ENCODE results near the gene BTNL9. TPM values are rescaled to one million over a fixed set of nuclear protein-coding genes. Genes with fewer than 3 reads are reported as not detected.

BTNL9 gene
- total and polyA plus RNA-seq, 3 donors from 2014 or later = 8.9 to 28.4 (median 19.0) TPM

GRCh38 chr5:181111010-181111409, 70.9 kb downstream of the BTNL9 start:
- H3K27me3 ChIP-seq = no peaks in the 10 kb centered on the region
- intact Hi-C loops (cut with DNase I; ENCODE audit: low total_unique reads) = no loop called here
- TF ChIP-seq CTCF (IDR thresholded peaks at IDR 0.05) (no peak), POLR2A (IDR thresholded peaks at IDR 0.05) (no peak)
- no peaks in the 10 kb centered on the region for H3K4me1 ChIP-seq
- no peak overlapping the region for H3K27ac ChIP-seq
- no peaks in the 10 kb centered on the region for H3K36me3 ChIP-seq (ENCODE audit: low read depth, missing control alignments)
- no peaks in the 10 kb centered on the region for H3K9me3 ChIP-seq
- H3K4me3 ChIP-seq = no peak overlapping the region
- no peak for DNase-seq
- WGBS, 2 donors = 92 to 94% methylated on average over 4 to 5 of the region's 5 CpGs

Small RNA genes lying within 50 kb of the gene (microRNA-seq; reads per million reads assigned to microRNA genes)
- 0 reads per million in 2 donors for gene MIR8089 (ENCODE audit: borderline number of aligned reads in 2 of 2, borderline replicate concordance in 1 of 2)

Small RNA genes lying within 50 kb of the gene (small RNA-seq; reads per million reads assigned to genes)
- gene MIR8089 = 0 reads per million in 2 donors
- 0 reads per million in 2 donors for gene RNU6-1036P

Other genes starting within 250 kb of the BTNL9 start
- gene MGAT1, start 237.5 kb upstream of the BTNL9 start, total RNA-seq = 100 to 1,000 TPM in 1 of 2 donors, 10 to 100 TPM in 1; 95.8 to 136 TPM
- gene MGAT1, start 237.5 kb upstream of the BTNL9 start, polyA plus RNA-seq (ENCODE audit: insufficient read depth, low read depth, low replicate concordance) = 106 TPM
- 10 to 100 TPM; 27.1 to 32.3 TPM for gene ZFP62, start 179.0 kb upstream of the BTNL9 start, total RNA-seq
- 29.2 TPM for gene ZFP62, start 179.0 kb upstream of the BTNL9 start, polyA plus RNA-seq (ENCODE audit: insufficient read depth, low read depth, low replicate concordance)
- gene BTNL8, start 141.1 kb upstream of the BTNL9 start, total RNA-seq = 10 to 100 TPM; 13.1 to 14.7 TPM
- gene BTNL8, start 141.1 kb upstream of the BTNL9 start, polyA plus RNA-seq (ENCODE audit: insufficient read depth, low read depth, low replicate concordance) = 10.3 TPM
- gene BTNL3, start 51.4 kb upstream of the BTNL9 start, total RNA-seq = 1 to 10 TPM in 1 of 2 donors, not detected in 1; 4.1 TPM
- gene BTNL3, start 51.4 kb upstream of the BTNL9 start, polyA plus RNA-seq (ENCODE audit: insufficient read depth, low read depth, low replicate concordance) = not detected
- not detected for gene OR2V1, start 90.9 kb downstream of the BTNL9 start, total RNA-seq
- not detected for gene OR2V1, start 90.9 kb downstream of the BTNL9 start, polyA plus RNA-seq (ENCODE audit: insufficient read depth, low read depth, low replicate concordance)
- not detected for gene OR2V2, start 107.3 kb downstream of the BTNL9 start, total RNA-seq
- not detected for gene OR2V2, start 107.3 kb downstream of the BTNL9 start, polyA plus RNA-seq (ENCODE audit: insufficient read depth, low read depth, low replicate concordance)
- gene TRIM7, start 164.9 kb downstream of the BTNL9 start, total RNA-seq = under 1 TPM; 0.43 to 0.87 TPM
- 0.47 TPM for gene TRIM7, start 164.9 kb downstream of the BTNL9 start, polyA plus RNA-seq (ENCODE audit: insufficient read depth, low read depth, low replicate concordance)
- gene TRIM41, start 183.0 kb downstream of the BTNL9 start, total RNA-seq = 10 to 100 TPM; 39.6 to 53.1 TPM
- gene TRIM41, start 183.0 kb downstream of the BTNL9 start, polyA plus RNA-seq (ENCODE audit: insufficient read depth, low read depth, low replicate concordance) = 61.5 TPM
- gene RACK1, start 203.6 kb downstream of the BTNL9 start, total RNA-seq = 1,000 to 10,000 TPM in 1 of 2 donors, 100 to 1,000 TPM in 1; 777 to 1,606 TPM
- gene RACK1, start 203.6 kb downstream of the BTNL9 start, polyA plus RNA-seq (ENCODE audit: insufficient read depth, low read depth, low replicate concordance) = 1,149 TPM
- gene TRIM52, start 220.9 kb downstream of the BTNL9 start, total RNA-seq = 10 to 100 TPM; 28.4 to 32.8 TPM
- gene TRIM52, start 220.9 kb downstream of the BTNL9 start, polyA plus RNA-seq (ENCODE audit: insufficient read depth, low read depth, low replicate concordance) = 19.3 TPM